Measurements from ENCODE around the gene FSHR. TPM values are rescaled to one million over a fixed set of nuclear protein-coding genes. Genes with fewer than 3 reads are reported as not detected.

Gene FSHR
- total RNA-seq, 4 donors from 2014 or later: not detected

DNA sequence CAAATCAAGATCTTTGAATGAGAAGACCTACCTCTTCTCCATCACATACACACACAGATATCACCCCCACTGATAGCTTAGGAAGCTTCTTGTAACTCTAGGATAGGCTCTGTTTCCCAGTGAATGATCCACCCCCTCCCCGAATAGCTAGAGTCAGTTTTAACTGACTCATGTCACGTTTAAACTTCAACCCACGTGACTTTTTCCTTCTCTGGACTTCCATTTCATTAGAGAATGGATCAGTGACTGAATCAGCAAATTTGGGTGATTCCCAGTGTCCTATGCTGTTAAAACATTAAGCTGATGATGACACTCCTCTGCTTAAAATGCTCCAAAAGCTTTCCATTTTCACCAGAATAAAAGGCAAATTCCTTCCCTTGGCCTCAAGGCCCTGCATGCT, 212.9 kb downstream of the FSHR start:
- H3K36me3 ChIP-seq: no peaks in the 10 kb centered on the region
- TF ChIP-seq EP300 (IDR thresholded peaks at IDR 0.05; ENCODE audit: low read depth) (no peak), POLR2AphosphoS5 (IDR thresholded peaks at IDR 0.05) (no peak), POLR2A (IDR thresholded peaks at IDR 0.05) (no peak)
- TF ChIP-seq, protein P1, sequence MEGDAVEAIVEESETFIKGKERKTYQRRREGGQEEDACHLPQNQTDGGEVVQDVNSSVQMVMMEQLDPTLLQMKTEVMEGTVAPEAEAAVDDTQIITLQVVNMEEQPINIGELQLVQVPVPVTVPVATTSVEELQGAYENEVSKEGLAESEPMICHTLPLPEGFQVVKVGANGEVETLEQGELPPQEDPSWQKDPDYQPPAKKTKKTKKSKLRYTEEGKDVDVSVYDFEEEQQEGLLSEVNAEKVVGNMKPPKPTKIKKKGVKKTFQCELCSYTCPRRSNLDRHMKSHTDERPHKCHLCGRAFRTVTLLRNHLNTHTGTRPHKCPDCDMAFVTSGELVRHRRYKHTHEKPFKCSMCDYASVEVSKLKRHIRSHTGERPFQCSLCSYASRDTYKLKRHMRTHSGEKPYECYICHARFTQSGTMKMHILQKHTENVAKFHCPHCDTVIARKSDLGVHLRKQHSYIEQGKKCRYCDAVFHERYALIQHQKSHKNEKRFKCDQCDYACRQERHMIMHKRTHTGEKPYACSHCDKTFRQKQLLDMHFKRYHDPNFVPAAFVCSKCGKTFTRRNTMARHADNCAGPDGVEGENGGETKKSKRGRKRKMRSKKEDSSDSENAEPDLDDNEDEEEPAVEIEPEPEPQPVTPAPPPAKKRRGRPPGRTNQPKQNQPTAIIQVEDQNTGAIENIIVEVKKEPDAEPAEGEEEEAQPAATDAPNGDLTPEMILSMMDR (IDR thresholded peaks at IDR 0.05): no peak
- WGBS, 2 donors (ENCODE audit: low coverage in 1 of 2): 65 to 71% methylated on average over 2 to 3 of the region's 3 CpGs
- no peak overlapping the region for H3K27ac ChIP-seq
- peaks cover 3% of the 10 kb centered on the region for H3K27me3 ChIP-seq
- no peaks in the 10 kb centered on the region for H3K4me1 ChIP-seq
- H3K9me3 ChIP-seq: no peaks in the 10 kb centered on the region
- H3K4me3 ChIP-seq: no peak overlapping the region
- intact Hi-C loops (cut with DNase I; ENCODE audit: low total_unique reads) (no loop called here), in situ Hi-C loops (cut with MboI; ENCODE audit: low pct_ligation_motif_present in 1 of 4, low pct_unique_long_range_greater_than_20kb in 1 of 4, low sequenced_read_pairs in 3 of 4) (no loop called here)
- no peak for DNase-seq

DNA sequence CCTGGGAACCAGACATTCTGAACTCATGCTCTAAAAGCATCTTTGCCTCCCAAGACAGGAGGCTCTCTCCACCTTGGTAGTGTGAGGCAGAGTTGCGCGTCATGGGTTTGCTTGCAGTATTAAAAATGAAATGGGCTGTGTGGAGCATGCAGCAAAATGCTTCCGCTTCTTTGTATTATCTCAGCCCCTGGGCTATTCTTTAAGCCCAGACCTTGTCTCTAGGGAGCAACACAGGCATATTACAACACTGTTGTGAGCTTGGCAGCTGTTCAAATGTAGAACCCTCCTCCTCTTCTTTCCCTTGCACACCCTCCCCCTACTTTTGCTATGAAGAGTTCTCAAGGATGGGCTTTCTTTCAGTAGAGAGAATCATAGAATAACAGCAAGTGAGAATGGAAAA, 213.7 kb downstream of the FSHR start:
- no peaks in the 10 kb centered on the region for H3K9me3 ChIP-seq
- in situ Hi-C loops (cut with MboI; ENCODE audit: low pct_ligation_motif_present in 1 of 4, low pct_unique_long_range_greater_than_20kb in 1 of 4, low sequenced_read_pairs in 3 of 4): no loop called here
- 67 to 91% methylated on average over 1 to 3 of the region's 3 CpGs for WGBS, 2 donors (ENCODE audit: low coverage in 1 of 2)
- no peak overlapping the region for H3K27ac ChIP-seq
- H3K27me3 ChIP-seq: peaks cover 3% of the 10 kb centered on the region
- intact Hi-C loops (cut with DNase I; ENCODE audit: low total_unique reads): no loop called here
- TF ChIP-seq POLR2A (IDR thresholded peaks at IDR 0.05): no peak
- TF ChIP-seq, protein P1 (IDR thresholded peaks at IDR 0.05): no peak
- no peak for TF ChIP-seq EP300 (IDR thresholded peaks at IDR 0.05; ENCODE audit: low read depth)
- TF ChIP-seq POLR2AphosphoS5 (IDR thresholded peaks at IDR 0.05): no peak
- DNase-seq: no peak
- no peaks in the 10 kb centered on the region for H3K36me3 ChIP-seq
- no peaks in the 10 kb centered on the region for H3K4me1 ChIP-seq
- no peak overlapping the region for H3K4me3 ChIP-seq

DNA sequence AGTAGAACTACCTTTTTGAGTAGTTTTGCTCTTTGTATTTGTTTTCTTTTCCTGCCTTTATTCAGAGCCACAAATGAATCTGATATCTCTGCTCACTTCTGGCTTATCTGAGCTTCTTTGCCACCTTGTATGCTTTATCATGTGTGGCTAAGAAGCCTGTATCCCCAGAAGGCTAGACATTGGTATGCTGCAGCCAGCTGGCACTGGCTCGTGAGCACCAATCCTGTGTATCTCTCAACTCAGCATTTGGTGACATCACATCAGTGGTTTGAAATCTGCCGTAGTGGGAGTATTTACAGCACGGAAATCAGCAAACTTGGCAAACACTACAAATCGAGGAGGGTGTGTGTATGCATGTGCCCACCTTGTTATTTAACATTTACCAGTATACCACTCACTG, 215.1 kb downstream of the FSHR start:
- intact Hi-C loops (cut with DNase I; ENCODE audit: low total_unique reads) (no loop called here), in situ Hi-C loops (cut with MboI; ENCODE audit: low pct_ligation_motif_present in 1 of 4, low pct_unique_long_range_greater_than_20kb in 1 of 4, low sequenced_read_pairs in 3 of 4) (no loop called here)
- Histone ChIP-seq H3K9me3 (no peaks in the 10 kb centered on the region), H3K4me1 (no peaks in the 10 kb centered on the region), H3K4me3 (no peak overlapping the region), H3K27me3 (peaks cover 3% of the 10 kb centered on the region), H3K36me3 (no peaks in the 10 kb centered on the region), H3K27ac (no peak overlapping the region)
- no peak for DNase-seq
- TF ChIP-seq POLR2AphosphoS5 (IDR thresholded peaks at IDR 0.05): no peak
- no peak for TF ChIP-seq EP300 (IDR thresholded peaks at IDR 0.05; ENCODE audit: low read depth)
- TF ChIP-seq, protein P1 (IDR thresholded peaks at IDR 0.05): no peak
- no peak for TF ChIP-seq POLR2A (IDR thresholded peaks at IDR 0.05)
- WGBS, 2 donors (ENCODE audit: low coverage in 1 of 2): 68% methylated on average over 4 of the region's 4 CpGs; no CpG with 5 or more reads in 1 of the 2 donors

DNA sequence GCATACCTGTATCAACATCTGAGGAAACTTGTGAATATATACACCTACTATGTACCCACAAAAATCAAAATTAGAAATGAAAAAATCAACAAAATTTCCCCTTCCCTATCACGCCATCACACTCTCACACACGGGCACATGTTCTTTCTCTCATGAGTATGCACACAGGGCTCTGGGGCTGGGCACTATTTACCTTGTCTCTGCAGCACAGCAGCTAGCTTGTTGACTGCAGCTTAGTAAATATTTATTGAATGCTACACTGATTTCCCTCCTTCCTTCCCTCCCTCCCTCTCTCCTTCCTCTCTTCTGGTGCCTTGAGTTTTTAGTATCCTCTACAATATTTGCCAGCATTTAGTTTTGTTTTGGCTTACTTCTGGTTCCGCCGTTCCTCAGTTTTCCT, 216.1 kb downstream of the FSHR start:
- intact Hi-C loops (cut with DNase I; ENCODE audit: low total_unique reads): no loop called here
- in situ Hi-C loops (cut with MboI; ENCODE audit: low pct_ligation_motif_present in 1 of 4, low pct_unique_long_range_greater_than_20kb in 1 of 4, low sequenced_read_pairs in 3 of 4): no loop called here

More for the DNA sequence above, 216.1 kb downstream of the FSHR start:
- peaks cover 3% of the 10 kb centered on the region for H3K27me3 ChIP-seq
- TF ChIP-seq, protein P1 (IDR thresholded peaks at IDR 0.05): no peak
- no peak for TF ChIP-seq POLR2AphosphoS5 (IDR thresholded peaks at IDR 0.05)
- no peak for TF ChIP-seq EP300 (IDR thresholded peaks at IDR 0.05; ENCODE audit: low read depth)
- no peak for TF ChIP-seq POLR2A (IDR thresholded peaks at IDR 0.05)
- H3K27ac ChIP-seq: no peak overlapping the region
- DNase-seq: no peak
- H3K36me3 ChIP-seq: no peaks in the 10 kb centered on the region
- H3K4me1 ChIP-seq: no peaks in the 10 kb centered on the region
- H3K4me3 ChIP-seq: no peak overlapping the region
- WGBS, 2 donors (ENCODE audit: low coverage in 1 of 2): 64 to 85% methylated on average over 2 to 4 of the region's 4 CpGs
- no peaks in the 10 kb centered on the region for H3K9me3 ChIP-seq
